ENCODE data around the gene CCR3.

GRCh38 chr3:46218196-46218709 lies 24.0 kb upstream of the CCR3 start:
- no peak for TF ChIP-seq CTCF (IDR thresholded peaks at IDR 0.05 in 2 of 3, conservative IDR thresholded peaks at IDR 0.05 in 1 of 3; ENCODE audit: borderline replicate concordance in 1 of 3, insufficient read depth in 1 of 3, low read depth in 2 of 3, low read length in 2 of 3)
- TF ChIP-seq ZNF274 (IDR thresholded peaks at IDR 0.05; ENCODE audit: low read depth, low read length) = no peak
- no peak for TF ChIP-seq POLR2A (IDR thresholded peaks at IDR 0.05; ENCODE audit: borderline replicate concordance, extremely low read depth, insufficient read depth, insufficient read length)
- TF ChIP-seq POLR2AphosphoS5 (IDR thresholded peaks at IDR 0.05; ENCODE audit: low read depth, low read length) = no peak
- no peak for TF ChIP-seq EZH2phosphoT487 (IDR thresholded peaks at IDR 0.05; ENCODE audit: borderline replicate concordance)
- TF ChIP-seq CEBPB (IDR thresholded peaks at IDR 0.05; ENCODE audit: low read depth) = no peak
- no peak for TF ChIP-seq ATF3 (IDR thresholded peaks at IDR 0.05)
- no peak for TF ChIP-seq RAD21 (IDR thresholded peaks at IDR 0.05; ENCODE audit: low read depth)
- TF ChIP-seq MAX (IDR thresholded peaks at IDR 0.05) = no peak
- no peak for TF ChIP-seq YY1 (IDR thresholded peaks at IDR 0.05; ENCODE audit: extremely low read depth, insufficient replicate concordance, low read depth, low read length)
- no peak for TF ChIP-seq EZH2 (IDR thresholded peaks at IDR 0.05)
- TF ChIP-seq SIN3A (IDR thresholded peaks at IDR 0.05; ENCODE audit: low read depth) = no peak
- TF ChIP-seq REST (IDR thresholded peaks at IDR 0.05; ENCODE audit: low read depth) = no peak

Measured in HCT116 (cell line).